Lower leg skin (tissue), 3 donors: ENCODE measurements around the gene NOX5.

Experiments used
- POLR2A ChIP-seq, 2 donors: fragments of 450-650 bp; IDR thresholded peaks; one replicate each; pipeline ENCODE4 v1.6.1; 2016 to 2017; ENCODE audit warnings: antibody characterized with exemption in 2 of 2, mild to moderate bottlenecking in 1 of 2, moderate library complexity in 1 of 2
- TF ChIP-seq, protein P1 (sequence below), 3 donors: fragments of 450-650 bp; IDR thresholded peaks; one replicate each; pipeline ENCODE4 v1.5.1; 2016; ENCODE audit warnings: antibody characterized with exemption in 3 of 3, mild to moderate bottlenecking in 3 of 3, moderate library complexity in 2 of 3

DNA sequence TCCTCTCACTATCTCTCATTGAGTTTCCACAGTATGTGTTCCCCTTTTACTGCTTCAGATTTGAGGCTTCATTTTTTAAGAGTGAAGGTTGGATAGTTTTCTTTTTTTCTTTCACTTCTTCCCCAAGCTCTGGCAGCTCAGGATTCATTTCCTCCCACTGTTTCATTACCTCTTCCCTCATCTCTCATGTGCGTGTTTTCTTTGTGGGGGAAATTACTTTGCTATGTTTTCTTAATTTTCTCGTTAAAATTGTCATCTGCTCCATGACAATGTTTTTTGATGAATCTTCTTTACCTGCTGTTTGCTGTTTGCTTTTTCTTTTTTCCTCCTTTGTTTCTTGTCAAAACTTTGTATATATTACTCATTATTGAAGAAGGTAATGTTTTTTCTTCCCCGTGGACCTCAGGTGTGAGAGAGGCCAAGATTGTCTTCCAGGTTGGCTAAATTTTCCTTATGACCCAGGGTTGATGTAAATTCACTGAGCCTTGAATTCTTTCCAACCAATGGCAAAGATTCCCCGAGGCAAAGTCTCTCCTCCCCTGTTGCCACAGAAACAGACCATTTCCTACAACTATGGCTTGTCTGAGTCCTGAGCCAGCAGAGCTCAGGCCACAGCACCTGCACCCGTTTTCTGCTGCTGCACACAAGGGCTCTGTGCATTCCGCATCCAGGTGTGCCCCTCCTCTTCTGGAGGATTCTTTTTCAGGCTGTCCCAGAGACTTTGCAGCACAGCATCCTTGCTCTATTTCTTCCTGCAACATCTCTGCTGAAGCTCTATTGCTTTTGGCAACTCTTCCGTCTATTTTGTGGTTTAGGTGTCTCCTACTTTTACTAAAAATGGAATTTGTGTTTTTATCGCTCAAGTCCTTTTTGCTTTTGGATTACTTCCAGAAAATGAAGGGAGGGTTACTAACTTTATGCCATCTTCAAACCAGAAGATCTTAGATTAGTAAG lies 66.1 kb downstream of the NOX5 start:
- TF ChIP-seq, protein P1, sequence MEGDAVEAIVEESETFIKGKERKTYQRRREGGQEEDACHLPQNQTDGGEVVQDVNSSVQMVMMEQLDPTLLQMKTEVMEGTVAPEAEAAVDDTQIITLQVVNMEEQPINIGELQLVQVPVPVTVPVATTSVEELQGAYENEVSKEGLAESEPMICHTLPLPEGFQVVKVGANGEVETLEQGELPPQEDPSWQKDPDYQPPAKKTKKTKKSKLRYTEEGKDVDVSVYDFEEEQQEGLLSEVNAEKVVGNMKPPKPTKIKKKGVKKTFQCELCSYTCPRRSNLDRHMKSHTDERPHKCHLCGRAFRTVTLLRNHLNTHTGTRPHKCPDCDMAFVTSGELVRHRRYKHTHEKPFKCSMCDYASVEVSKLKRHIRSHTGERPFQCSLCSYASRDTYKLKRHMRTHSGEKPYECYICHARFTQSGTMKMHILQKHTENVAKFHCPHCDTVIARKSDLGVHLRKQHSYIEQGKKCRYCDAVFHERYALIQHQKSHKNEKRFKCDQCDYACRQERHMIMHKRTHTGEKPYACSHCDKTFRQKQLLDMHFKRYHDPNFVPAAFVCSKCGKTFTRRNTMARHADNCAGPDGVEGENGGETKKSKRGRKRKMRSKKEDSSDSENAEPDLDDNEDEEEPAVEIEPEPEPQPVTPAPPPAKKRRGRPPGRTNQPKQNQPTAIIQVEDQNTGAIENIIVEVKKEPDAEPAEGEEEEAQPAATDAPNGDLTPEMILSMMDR (IDR thresholded peaks at IDR 0.05): no peak
- TF ChIP-seq POLR2A (IDR thresholded peaks at IDR 0.05): no peak
